NCI-H1436 (cell line): ENCODE results near the gene PCNX2.
A peak's percentile ranks its signal among the peaks of the same experiment; 100 is the strongest.
"Not testable (repeated sequence)": the region's sequence is repeated elsewhere in the genome, so short reads cannot be mapped to it uniquely, and the experiment has no call there.

Experiments
- DNase-seq: peaks from one replicate; lab custom pipeline; 2025; lab: John Stamatoyannopoulos, UW

The PCNX2 gene

DNA sequence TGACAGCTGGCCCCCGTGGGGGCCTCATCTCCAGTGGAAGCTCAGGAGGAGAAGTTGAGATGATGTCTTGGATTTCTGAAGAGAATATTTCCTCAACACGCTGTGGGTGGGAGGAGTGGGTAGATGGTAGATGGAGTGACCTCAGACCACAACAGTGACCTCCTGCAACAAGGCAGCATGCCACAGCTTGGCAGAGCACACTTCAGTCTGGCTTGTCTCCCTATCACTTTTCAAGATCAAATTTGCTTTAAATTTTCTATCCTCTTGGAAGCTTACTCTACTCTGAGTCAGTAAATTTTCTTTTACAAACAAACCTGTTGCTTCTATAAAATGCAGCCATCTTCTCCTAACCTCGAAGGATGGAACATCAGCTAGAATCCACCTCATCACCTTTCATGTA is 285.4 kb downstream of the PCNX2 start:
- no peak for DNase-seq

DNA sequence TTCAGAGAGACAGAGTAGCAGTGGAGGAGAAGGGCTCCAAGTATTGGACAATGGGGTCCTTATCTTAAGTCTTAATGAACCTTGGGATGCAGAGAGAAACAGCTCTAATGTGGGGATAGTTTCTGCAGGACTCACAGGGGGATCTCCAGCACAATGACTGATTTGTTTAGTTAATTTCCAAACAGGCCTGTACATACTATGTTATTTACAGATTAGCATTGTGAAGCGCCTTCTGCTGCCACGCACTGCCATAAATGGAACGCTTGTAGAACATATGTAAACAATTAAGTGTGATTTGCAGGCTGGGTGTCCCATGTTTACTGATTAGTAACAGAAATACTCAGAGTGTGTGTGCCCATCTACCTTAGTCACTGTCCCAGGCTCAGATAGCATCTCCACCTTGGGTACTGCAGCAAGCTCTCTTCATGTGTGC is 289.0 kb downstream of the PCNX2 start:
- DNase-seq: no peak

DNA sequence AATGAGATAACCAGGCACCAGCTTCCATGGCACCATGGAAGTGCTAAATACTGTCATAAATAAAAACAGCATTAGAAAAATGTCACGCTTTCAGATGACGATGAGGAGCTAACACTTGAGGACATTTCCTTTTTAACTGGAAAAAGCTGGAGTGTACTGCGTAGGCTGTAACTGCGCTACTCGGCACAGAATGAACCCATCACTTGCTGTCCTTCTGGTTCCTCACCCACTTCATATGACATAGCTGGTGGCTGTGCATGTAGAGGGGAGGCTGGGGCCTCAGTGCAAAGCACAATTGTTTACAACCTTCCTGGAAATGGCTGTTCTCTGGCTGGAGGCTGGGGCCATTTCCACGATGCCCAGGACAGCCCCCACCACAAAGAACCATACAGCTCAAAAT is 289.4 kb downstream of the PCNX2 start:
- no peak for DNase-seq

DNA sequence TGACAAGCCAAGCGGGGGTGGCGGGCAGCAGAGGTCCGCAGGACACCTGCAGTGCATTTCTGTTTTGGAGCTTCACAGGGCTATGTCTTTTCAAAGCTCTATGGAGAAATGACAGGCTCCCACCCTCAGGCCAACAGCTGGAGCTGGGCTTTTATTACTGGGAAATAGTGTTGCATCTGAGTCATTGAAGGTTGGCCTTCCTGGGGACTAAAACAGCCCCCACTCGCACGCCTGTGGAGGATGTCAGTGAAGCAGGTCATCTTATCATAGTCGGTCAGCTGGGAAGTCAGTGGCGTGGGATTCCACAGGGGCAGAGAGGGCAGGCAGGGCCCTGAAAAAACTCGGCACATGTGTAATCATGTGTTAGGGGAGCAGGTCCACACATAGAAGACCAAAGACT is 289.8 kb downstream of the PCNX2 start:
- DNase-seq: no peak

DNA sequence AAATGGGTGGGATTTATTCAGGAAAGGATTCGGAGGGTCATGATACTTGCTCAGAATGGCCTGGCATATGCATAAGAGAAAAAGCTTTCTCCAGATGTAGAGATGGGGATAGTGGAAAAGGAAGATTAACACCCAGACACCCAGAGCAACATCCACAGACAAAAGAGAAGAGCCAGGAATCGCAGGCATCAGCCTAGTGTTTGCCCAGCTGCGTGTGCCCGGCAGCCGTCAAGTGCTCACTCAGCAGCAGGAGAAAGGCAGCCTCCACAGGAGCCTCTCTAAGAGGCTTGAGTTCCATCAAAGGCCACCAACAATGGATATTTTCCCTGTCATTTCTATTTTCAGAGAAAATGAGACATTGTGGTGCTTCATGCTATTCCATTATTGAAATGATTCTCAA is 290.4 kb downstream of the PCNX2 start:
- peak; percentile 10 for DNase-seq

DNA sequence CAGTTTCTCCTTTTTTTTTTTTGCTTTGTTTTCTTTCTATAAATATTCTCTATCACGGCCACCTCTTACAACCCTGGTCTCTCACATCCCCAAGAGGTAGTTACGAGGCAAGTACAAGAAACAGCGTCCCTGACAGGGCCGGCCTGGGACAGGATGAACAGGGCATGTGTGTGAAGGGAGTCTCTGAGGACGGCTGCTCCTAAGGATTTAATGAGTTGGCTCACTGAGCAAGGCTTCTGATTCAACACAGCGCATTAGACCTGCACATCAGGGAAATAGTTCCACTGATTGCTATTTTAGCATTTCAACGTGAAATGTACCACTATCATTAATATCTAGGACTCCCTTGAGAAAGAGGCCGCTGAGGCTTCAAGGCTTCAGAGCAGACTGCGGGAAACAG is 291.1 kb downstream of the PCNX2 start:
- no peak for DNase-seq

DNA sequence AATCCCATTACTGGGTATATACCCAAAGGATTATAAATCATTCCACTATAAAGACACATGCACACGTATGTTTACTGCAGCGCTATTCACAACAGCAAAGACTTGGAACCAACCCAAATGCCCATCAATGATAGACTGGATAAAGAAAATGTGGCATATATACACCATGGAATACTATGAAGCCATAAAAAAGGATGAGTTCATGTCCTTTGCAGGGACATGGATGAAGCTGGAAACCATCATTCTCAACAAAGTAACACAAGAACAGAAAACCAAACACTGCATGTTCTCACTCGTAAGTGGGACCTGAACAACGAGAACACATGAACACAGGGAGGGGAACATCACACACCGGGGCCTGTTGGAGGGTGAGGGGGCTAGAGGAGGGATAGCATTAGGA is 291.9 kb downstream of the PCNX2 start:
- not testable (repeated sequence) for DNase-seq

DNA sequence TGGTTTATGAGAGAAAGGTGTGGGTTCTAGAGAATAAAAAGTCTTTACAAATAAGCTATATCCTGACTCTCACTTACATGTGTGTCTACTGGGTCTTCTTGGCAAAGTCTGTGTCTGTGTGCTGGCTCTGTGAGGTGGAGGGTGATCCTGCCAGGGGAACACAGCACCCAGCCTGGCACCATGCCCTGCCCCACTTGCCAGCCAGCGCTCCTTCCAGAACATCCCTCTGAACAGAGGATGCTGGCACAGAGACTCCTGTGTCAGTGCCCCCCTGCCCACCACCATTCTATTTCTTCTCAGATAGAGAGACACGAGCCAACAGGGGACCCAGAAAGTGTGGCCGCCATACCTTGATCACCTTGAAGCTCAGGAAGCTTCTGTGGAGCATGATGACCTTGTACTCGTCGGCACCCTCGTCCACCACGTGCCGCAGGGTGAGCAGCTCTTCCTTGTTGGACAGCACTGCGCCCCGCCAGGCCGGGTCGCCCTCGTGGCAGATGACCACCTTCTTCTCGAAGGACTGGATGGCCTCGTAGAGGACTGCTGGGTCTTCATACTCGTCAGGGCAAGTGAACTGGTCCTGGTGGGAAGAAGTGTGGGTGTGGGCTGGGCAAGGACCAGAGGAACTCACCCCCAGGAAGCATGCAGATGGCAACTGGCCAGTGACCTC is 295.4 kb downstream of the PCNX2 start:
- DNase-seq: no peak

DNA sequence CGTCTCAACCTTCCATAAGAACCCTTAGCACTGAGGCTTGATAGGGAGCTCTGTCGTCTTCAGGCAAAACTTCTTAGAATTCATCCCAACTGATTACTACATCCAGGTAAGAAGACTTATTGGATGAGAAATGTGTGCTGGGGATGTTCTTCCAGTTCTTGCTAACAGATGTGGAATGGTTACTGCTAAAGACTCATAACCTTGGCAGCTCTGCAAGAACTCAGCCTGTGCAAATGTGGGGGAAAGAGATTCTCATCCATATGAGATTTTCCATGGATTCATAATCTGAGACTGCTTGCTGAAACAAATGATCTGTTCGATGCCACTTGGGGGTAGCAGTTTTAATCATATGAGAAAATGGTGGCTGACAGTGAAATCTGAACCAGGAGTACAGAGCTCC is 296.9 kb downstream of the PCNX2 start:
- no peak for DNase-seq

DNA sequence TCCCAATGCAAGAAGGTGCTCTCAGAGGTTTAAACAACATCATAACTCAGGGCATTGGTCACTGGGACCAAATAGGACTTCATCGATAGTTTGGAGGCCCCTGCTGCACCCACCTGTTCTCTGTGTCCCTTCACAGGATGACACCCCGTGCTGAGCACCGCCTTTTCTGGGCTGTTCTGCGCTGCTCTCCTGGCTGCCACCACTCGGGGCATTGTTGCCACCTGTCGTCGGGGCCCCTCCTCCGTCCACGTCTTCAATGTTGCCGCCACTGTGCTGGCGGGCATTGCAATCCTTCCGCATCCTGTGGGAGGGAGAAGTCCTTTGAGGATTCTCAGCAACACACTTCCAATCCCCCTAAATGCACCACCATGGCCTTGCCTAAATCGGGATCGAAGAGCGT is 297.4 kb downstream of the PCNX2 start:
- no peak for DNase-seq

DNA sequence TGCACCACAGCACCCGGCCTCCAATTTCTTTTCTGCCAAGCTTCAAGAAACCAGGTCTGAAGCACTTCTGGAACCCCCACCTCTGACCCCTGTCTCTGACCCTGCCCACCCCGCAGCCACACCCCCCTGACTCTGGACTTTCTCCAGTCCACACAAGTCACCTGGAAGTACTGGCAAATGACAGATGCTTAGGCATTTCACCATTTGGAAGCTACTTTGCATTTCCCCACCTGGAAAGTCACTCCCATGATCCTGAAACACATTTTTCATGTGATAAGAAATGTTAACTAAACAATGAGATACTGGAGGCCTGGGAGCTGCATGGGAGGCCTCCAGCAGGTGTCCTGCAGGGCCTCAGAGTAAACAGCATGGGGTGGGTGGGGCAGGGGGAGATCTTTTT is 299.4 kb downstream of the PCNX2 start:
- DNase-seq: no peak

DNA sequence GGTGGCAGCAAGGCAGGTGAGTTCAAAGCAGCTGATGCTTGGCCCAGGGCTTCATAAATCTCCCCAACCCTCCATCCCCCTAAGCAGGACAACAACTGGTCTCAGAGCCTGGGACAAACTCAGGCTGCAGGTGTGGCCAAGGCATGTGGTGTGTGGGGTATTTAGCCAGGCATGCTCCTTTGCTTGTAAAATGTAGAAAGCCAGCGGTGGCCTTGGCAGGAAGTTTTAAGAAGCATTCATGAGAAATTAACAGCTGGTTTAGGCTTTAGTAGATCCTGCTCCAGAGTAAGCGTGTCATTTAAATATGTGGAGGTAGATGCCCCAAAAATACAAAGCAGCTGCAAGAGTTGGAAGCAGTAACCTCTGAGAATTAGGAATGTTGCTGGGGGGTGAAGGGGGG is 300.3 kb downstream of the PCNX2 start:
- DNase-seq: no peak

DNA sequence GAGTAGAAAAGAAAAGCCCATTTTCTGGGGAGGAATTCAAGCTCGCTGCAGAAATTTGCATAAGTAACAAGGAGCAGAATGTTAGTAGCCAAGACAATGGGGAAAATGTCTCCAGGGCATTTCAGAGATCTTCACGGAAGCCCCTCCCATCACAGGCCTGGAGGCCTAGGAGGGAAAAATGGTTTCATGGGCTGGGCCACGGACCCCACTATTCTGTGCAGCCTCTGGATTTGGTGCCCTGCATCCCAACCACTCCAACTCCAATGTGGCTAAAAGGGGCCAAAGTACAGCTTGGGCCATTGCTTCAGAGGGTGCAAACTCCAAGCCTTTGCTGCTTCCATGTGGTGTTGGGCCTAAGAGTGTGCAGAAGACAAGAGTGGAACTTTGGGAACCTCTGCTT is 302.0 kb downstream of the PCNX2 start:
- DNase-seq: no peak

DNA sequence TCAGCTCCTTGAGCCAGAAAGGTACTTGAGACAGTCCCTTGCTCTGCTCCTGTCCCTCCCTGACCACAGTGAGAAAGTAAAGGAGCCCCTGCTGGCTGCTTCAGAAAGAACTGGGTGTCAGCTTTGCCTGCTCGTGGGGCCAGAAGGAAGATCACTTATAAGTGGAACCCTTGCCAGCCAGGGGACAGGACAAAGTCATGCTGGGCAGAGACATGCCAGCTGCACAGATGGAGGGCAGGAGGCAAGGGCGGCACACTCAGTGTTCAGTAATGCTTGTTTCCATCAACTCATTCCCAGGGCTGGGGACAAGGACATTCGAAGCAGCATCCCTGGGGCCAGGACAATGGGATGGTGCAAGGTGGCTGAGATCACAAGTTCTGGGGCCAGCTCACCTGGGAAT is 303.3 kb downstream of the PCNX2 start:
- DNase-seq: no peak

DNA sequence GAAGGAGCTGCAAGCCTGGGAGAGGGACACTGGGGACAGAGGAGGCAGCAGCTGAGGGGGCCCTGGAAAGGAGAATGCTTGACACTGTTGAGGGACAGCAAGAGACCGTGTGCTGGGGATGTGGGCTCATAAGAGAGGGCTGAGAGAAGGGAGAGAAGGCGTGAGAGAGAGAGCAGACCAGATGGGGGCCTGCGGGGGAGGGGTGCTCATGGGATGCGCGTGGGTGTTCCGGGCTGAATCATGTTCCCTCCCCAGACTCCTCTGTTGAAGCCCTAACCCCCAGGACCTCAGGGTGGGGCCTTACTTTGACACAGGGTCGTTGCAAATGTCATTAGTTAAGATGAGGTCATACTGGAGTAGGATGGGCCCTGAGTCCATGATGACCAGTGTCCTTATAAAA is 304.3 kb downstream of the PCNX2 start:
- no peak for DNase-seq

DNA sequence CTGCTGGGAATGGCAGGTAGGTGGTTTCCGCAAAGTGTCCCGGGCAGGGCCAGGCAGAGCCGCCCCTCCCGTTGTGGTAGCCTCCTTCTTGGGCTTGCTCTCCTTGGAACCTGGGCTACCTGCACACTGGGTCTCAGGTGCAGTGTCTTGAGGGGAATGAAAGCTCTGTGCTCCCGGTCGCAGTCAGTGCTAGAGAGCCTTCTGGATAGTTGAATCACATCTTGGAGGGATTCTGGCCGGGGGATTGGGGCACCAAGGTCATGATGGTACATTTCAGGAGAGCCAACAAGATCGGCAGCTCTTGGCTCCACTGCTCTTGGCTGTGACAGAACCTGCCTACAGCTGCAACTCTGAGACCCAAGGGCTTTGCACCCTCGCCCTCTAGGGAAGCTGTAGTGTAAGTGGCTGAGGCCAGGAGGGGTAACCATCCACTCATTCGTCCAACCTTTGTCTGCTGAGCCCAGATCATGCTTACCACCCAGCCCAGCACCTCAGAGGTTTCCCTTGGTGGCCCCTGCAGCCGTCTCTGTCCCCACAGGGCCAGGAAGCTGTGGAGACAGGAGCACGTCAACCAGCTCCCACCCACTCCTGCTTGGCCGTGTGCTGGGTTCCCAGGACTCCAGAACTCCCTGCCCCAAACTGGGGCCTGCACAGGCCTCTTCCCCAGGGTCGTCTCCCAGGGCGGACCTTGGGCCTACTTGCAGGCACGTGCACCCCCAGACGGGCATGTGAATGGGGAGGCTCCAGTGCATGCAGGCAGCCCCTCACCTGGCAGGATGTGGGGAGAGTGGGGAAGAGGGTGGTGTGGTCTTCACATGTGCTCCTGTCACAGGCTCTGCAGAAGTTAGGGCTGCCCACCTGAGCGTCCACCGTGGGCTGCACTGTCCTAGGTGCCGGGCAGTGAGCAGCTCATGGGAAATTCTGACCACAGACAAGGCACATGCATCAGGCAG is 305.1 kb downstream of the PCNX2 start:
- no peak for DNase-seq

DNA sequence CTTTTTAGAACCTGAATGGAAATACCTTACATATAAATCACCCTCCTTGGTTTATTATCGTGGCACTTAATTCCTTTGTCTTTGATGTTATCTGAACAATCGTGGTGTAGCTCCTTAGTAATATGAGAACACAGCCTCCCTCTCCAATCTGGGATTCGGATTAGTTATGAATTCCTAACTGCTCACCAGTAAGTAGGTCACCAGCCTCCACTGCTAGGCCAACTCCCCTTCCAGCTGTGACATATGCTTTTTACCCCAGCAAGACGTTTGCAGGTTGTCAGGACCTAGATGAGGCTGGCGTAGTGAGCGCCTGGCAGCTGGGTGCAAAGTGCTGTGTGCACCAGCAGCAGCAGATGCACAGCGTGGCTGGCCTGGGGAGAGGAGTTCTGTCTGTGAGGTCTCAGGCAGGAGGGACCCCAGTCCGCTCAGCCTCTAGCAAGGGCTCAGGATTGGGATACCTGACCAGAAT is 306.9 kb downstream of the PCNX2 start:
- no peak for DNase-seq

DNA sequence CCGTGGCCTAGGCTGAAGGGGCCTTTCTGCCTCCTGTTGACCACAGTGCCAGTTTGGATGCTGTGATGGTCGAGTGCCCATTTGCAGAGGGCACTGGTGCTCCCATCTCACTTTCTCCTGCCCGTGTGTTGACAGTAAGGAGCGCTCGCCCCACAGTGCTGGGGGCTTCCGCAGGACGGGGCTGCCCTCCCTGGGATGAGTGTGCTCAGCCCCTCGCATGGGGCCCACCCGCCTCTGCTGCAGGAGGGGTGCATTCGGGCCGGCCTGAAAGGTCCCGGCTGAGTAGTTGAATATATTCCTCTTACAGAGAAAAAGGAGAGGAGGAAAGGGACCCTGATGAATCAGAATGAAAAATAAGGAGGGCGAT is 307.8 kb downstream of the PCNX2 start:
- DNase-seq: no peak

DNA sequence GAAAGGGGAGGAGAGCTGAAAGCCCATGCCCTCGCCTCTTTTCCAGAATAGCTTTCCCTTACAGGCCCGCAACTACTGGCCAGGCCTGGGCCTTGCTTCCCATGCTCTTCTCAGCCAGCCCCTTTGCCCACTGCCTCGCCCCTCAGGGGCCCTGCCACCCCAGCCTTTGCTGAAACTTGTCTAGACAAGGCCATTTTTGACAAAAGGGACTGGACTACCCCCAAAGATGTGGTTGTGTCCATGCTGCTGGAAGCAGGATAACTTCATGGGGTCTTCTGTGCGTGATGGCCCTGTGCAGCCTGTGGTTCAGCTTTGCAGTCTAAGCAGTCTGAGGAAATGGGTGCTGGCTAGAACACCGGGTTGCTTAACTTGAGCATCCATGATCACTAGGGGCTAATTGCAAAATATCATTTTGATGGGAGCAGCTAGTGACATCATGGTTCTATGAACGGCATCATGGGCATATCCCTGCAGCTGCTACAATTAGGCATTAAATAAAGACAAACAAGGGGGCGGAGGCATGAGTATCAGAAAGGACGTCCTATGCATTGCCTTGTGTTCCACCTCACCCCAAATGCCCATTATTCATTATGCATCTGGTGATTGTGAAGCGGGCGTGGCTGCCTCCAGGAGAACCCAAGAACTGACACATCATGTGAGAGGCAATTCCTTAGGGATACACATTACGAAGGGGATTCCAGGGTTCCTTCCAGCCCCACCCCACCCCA is 308.3 kb downstream of the PCNX2 start:
- DNase-seq: no peak

DNA sequence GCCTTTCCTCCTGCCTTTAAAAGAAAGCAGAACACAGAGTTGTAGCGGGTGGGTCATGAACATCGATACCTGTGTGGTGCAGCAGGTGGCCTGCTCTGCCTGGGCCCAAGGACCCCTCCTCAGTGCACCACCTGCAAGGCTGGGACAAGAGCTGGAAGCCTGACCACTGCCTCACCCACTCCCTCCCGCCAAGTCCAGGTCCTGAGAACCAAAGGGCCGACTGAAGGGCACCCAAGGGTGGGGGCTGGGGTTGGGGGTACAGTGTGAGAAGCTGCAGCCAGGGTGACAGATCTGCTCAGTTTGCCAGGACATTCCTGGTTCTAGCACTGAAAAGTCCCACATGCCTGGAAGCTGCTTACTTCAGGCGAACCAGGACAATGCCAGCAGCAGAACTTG is 309.0 kb downstream of the PCNX2 start:
- no peak for DNase-seq

DNA sequence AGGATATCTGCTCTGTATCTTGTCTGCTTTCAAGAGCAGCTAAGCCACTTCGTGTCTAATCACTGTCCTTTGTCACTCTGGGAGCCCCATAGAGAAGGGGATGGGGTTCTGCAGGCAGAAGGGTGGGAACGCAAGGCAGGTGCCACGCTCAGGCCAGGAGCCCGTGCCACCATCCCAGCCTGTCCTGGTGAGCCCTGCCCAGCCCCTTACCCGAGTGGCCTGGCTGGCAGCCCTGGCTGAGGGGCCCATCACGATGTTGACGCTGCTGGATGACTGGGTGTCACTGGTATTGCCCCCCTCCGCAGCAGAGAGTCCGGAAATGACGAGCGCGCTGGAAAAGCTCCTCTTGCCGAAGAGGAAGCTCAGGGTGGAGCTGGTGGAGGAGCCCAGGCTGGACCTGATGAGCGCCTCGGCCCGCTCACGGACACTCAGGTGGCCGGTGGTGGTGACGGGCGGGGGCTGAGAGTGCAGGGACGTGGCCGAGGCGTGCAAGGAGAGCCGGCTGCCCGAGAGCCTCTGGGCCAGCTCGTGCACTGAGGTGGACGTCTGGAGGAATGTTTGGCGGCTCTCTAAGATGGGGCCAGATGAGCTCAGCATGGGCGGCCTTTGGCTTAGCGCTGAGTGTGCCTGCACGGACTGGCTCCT is 309.5 kb downstream of the PCNX2 start:
- no peak for DNase-seq
